Liver (tissue), 9 donors: ENCODE results near the gene STRBP. TPM values are rescaled to one million over a fixed set of nuclear protein-coding genes. Genes with fewer than 3 reads are reported as not detected.

Experiments
- DNase-seq: peaks from one replicate; pipeline ENCODE4 v3.0.0-alpha.2; 2017; ENCODE audit warnings: low spot score
- H3K27ac ChIP-seq, 2 donors: one replicate each; pipeline ENCODE4 v1.7.0; 2013; ENCODE audit warnings: inconsistent platforms in 2 of 2, low read length in 2 of 2, control low read depth in 1 of 2, low read depth in 1 of 2, mild to moderate bottlenecking in 1 of 2
- H3K27me3 ChIP-seq, 4 donors: one replicate each; pipeline versions ENCODE4 v1.6.1 to v1.7.0; 2013; ENCODE audit warnings: low read length in 3 of 4, inconsistent platforms in 1 of 4, mild to moderate bottlenecking in 1 of 4, moderate library complexity in 1 of 4; ENCODE audit not compliant: control insufficient read depth in 4 of 4, insufficient read depth in 4 of 4
- H3K36me3 ChIP-seq, 4 donors: one replicate each; pipeline versions ENCODE4 v1.6.1 to v1.7.0; 2013; ENCODE audit warnings: low read length in 3 of 4, mild to moderate bottlenecking in 3 of 4, low read depth in 1 of 4, moderate library complexity in 1 of 4; ENCODE audit not compliant: control insufficient read depth in 4 of 4, insufficient read depth in 3 of 4
- H3K4me1 ChIP-seq, 4 donors: one replicate each; pipeline versions ENCODE4 v1.6.1 to v1.7.0; 2013; ENCODE audit warnings: low read length in 3 of 4, mild to moderate bottlenecking in 3 of 4, moderate library complexity in 1 of 4; ENCODE audit not compliant: control insufficient read depth in 4 of 4, insufficient read depth in 4 of 4
- H3K4me3 ChIP-seq, 3 donors: one replicate each; pipeline versions ENCODE4 v1.6.1 to v1.7.0; 2013; ENCODE audit warnings: low read length in 3 of 3, control low read depth in 1 of 3, low read depth in 1 of 3, mild to moderate bottlenecking in 1 of 3
- H3K9ac ChIP-seq, 2 donors: one replicate each; pipeline ENCODE4 v1.7.0; 2013; ENCODE audit warnings: low read length in 2 of 2, mild to moderate bottlenecking in 2 of 2, moderate library complexity in 2 of 2, control low read depth in 1 of 2, low read depth in 1 of 2
- H3K9me3 ChIP-seq, 4 donors: one replicate each; pipeline versions ENCODE4 v1.6.1 to v1.7.0; 2013; ENCODE audit warnings: low read length in 3 of 4; ENCODE audit not compliant: control insufficient read depth in 4 of 4
- CTCF ChIP-seq: fragments of 150-350 bp; IDR thresholded peaks from 2 replicates; pipeline ENCODE4 v1.5.1; 2017; ENCODE audit warnings: improper control_type of control experiment, low read depth, low read length; ENCODE audit not compliant: missing input control
- EGR1 ChIP-seq, 2 donors: IDR thresholded peaks; 2 replicates each; pipeline ENCODE4 v1.6.1; 2016 to 2018; ENCODE audit warnings: antibody characterized with exemption in 2 of 2, low read depth in 2 of 2
- FOXA2 ChIP-seq: IDR thresholded peaks from 2 replicates; pipeline ENCODE4 v1.6.1; 2016; ENCODE audit warnings: antibody characterized with exemption
- HNF4G ChIP-seq: IDR thresholded peaks from 2 replicates; pipeline ENCODE4 v1.6.1; 2016; ENCODE audit warnings: antibody characterized with exemption
- JUND ChIP-seq, 2 donors: IDR thresholded peaks; 2 replicates each; pipeline ENCODE4 v1.6.1; 2016; ENCODE audit warnings: antibody characterized with exemption in 2 of 2
- MAX ChIP-seq: IDR thresholded peaks from 2 replicates; pipeline ENCODE4 v1.6.1; 2016; ENCODE audit warnings: antibody characterized with exemption
- NR2F2 ChIP-seq: IDR thresholded peaks from 2 replicates; pipeline ENCODE4 v1.6.1; 2016; ENCODE audit warnings: antibody characterized with exemption
- RAD21 ChIP-seq, 2 donors: IDR thresholded peaks; 2 replicates each; pipeline ENCODE4 v1.6.1; 2016; ENCODE audit warnings: antibody characterized with exemption in 2 of 2, mild to moderate bottlenecking in 2 of 2
- REST ChIP-seq: IDR thresholded peaks from 2 replicates; pipeline ENCODE4 v1.6.1; 2016; ENCODE audit warnings: antibody characterized with exemption, mild to moderate bottlenecking
- RXRA ChIP-seq, 2 donors: IDR thresholded peaks; 2 replicates each; pipeline ENCODE4 v1.6.1; 2017 to 2018; ENCODE audit warnings: antibody characterized with exemption in 2 of 2, mild to moderate bottlenecking in 1 of 2
- SP1 ChIP-seq: IDR thresholded peaks from 2 replicates; pipeline ENCODE4 v1.6.1; 2018; ENCODE audit warnings: antibody characterized with exemption, mild to moderate bottlenecking
- YY1 ChIP-seq: IDR thresholded peaks from 2 replicates; pipeline ENCODE4 v1.6.1; 2016; ENCODE audit warnings: antibody characterized with exemption, mild to moderate bottlenecking
- WGBS: extraction: QIAGEN DNeasy Blood & Tissue Kit; methylation state at CpG from one replicate; pipeline ENCODE4 v1.1.7; 2013; 5-methylcytosine and 5-hydroxymethylcytosine counted together
- polyA plus RNA-seq, 2 donors: library from polyadenylated mRNA; stranded (reverse) in 1 of 2; unstranded in 1 of 2; fragments of 200-250 nt in 1 of 2; fragments of >200 nt in 1 of 2; fragmentation: Nextera tagmentation in 1 of 2; extraction: Ambion mirVana in 1 of 2; gene quantifications; one replicate each; pipeline versions ENCODE4 v1.2.1 to v1.2.3, GENCODE V29; 2013 to 2015
- total RNA-seq, 2 donors: library from RNA; depleted of rRNA; stranded (reverse); fragments of >200 nt; gene quantifications; one replicate each; pipeline ENCODE4 v1.2.3, GENCODE V29; 2014
- donor health status: healthy.
- donor health status: healthy.
- donor health status: healthy.
- donor health status: healthy.
- donor health status: healthy.

The STRBP gene
- total and polyA plus RNA-seq, 4 donors = 4.3 to 17.2 (median 8.5) TPM

GRCh38 chr9:123217128-123217654 is 51.2 kb downstream of the STRBP start:
- no peak for DNase-seq
- Histone ChIP-seq H3K4me1 (peaks cover 0 to 2% (median 0%) of the 10 kb centered on the region in 4 donors), H3K27ac (no peak overlapping the region), H3K27me3 (no peaks in the 10 kb centered on the region), H3K4me3 (no peak overlapping the region), H3K9ac (no peak overlapping the region), H3K9me3 (no peaks in the 10 kb centered on the region), H3K36me3 (peaks cover 0 to 2% (median 0%) of the 10 kb centered on the region in 4 donors)
- no peak for TF ChIP-seq EGR1 (IDR thresholded peaks at IDR 0.05; ENCODE audit: low read depth in 2 of 2)
- TF ChIP-seq RXRA (IDR thresholded peaks at IDR 0.05) = no peak
- TF ChIP-seq JUND (IDR thresholded peaks at IDR 0.05) = no peak
- TF ChIP-seq RAD21 (IDR thresholded peaks at IDR 0.05) = no peak
- no peak for TF ChIP-seq REST
- no peak for TF ChIP-seq SP1
- no peak for TF ChIP-seq YY1
- no peak for TF ChIP-seq MAX
- WGBS = 62% methylated on average over 2 of the region's 2 CpGs

- Histone ChIP-seq H3K4me3 (no peak overlapping the region), H3K4me1 (peaks cover 0 to 2% (median 0%) of the 10 kb centered on the region in 4 donors), H3K9me3 (no peaks in the 10 kb centered on the region), H3K36me3 (peaks cover 0 to 2% (median 0%) of the 10 kb centered on the region in 4 donors), H3K27me3 (no peaks in the 10 kb centered on the region), H3K27ac (no peak overlapping the region), H3K9ac (no peak overlapping the region)
- no peak for DNase-seq
- 91% methylated on average over 5 of the region's 5 CpGs for WGBS
- no peak for TF ChIP-seq YY1
- no peak for TF ChIP-seq REST
- TF ChIP-seq FOXA2 = no peak
- TF ChIP-seq MAX = no peak
- TF ChIP-seq RXRA (IDR thresholded peaks at IDR 0.05) = no peak
- no peak for TF ChIP-seq EGR1 (IDR thresholded peaks at IDR 0.05; ENCODE audit: low read depth in 2 of 2)
- no peak for TF ChIP-seq HNF4G
- TF ChIP-seq NR2F2 = no peak
- TF ChIP-seq JUND (IDR thresholded peaks at IDR 0.05) = no peak
- TF ChIP-seq SP1 = no peak
- no peak for TF ChIP-seq CTCF
Observed at GRCh38 chr9:123216251-123216797, 52.1 kb downstream of the STRBP start.
